GM19328 (cell line): ENCODE results near the gene FNDC3A.

ENCODE experiments used
- ATAC-seq: cut with Tn5 transposase; IDR thresholded peaks from one replicate; pipeline ENCODE4 v1.9.1; 2021; ENCODE audit warnings: mild to moderate bottlenecking, moderate library complexity; ENCODE audit not compliant: unreplicated experiment

The FNDC3A gene, protein sequence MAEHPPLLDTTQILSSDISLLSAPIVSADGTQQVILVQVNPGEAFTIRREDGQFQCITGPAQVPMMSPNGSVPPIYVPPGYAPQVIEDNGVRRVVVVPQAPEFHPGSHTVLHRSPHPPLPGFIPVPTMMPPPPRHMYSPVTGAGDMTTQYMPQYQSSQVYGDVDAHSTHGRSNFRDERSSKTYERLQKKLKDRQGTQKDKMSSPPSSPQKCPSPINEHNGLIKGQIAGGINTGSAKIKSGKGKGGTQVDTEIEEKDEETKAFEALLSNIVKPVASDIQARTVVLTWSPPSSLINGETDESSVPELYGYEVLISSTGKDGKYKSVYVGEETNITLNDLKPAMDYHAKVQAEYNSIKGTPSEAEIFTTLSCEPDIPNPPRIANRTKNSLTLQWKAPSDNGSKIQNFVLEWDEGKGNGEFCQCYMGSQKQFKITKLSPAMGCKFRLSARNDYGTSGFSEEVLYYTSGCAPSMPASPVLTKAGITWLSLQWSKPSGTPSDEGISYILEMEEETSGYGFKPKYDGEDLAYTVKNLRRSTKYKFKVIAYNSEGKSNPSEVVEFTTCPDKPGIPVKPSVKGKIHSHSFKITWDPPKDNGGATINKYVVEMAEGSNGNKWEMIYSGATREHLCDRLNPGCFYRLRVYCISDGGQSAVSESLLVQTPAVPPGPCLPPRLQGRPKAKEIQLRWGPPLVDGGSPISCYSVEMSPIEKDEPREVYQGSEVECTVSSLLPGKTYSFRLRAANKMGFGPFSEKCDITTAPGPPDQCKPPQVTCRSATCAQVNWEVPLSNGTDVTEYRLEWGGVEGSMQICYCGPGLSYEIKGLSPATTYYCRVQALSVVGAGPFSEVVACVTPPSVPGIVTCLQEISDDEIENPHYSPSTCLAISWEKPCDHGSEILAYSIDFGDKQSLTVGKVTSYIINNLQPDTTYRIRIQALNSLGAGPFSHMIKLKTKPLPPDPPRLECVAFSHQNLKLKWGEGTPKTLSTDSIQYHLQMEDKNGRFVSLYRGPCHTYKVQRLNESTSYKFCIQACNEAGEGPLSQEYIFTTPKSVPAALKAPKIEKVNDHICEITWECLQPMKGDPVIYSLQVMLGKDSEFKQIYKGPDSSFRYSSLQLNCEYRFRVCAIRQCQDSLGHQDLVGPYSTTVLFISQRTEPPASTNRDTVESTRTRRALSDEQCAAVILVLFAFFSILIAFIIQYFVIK

DNA sequence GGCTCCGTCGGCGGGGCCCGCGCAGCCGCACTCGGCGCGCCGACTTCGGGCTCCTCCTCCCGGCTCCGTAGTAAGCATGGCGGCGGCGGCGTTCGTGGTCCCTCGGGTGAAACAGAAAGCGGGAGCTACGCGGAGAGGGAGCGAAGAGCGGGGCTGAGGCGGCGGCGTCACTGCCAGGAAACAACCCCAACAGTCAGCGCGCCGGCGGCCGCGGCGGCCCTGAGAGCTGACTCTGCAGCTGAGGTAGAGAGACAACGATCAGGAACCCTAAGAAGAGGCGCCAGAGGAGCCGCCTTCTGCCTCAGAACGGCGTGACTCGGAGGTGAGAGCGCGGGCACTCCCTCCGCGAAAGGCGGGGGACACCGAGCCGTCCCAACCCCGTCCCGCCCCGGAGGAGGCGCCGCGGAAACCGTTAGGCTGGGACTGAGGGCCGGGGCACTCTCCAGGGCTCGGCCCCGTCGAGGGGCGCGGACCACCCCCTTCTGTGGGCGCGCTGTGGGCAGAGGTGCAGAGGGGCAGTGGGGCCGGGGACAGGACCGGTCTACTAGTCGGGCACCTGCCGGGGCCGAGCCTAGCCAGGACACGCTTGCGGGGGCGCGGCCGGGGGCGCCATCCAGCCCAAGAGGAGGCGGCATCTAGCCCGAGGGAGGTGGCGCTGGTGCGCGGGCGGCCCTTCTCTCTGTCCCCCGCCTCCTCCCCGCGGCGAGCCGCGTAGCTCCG is at the start of gene FNDC3A:
FNDC3A (plus strand) TSS at position 57 of the 720 bp plus-strand sequence. CDS start 30,279 bp downstream, outside the sequence.
- peak; percentile 54 for ATAC-seq

DNA sequence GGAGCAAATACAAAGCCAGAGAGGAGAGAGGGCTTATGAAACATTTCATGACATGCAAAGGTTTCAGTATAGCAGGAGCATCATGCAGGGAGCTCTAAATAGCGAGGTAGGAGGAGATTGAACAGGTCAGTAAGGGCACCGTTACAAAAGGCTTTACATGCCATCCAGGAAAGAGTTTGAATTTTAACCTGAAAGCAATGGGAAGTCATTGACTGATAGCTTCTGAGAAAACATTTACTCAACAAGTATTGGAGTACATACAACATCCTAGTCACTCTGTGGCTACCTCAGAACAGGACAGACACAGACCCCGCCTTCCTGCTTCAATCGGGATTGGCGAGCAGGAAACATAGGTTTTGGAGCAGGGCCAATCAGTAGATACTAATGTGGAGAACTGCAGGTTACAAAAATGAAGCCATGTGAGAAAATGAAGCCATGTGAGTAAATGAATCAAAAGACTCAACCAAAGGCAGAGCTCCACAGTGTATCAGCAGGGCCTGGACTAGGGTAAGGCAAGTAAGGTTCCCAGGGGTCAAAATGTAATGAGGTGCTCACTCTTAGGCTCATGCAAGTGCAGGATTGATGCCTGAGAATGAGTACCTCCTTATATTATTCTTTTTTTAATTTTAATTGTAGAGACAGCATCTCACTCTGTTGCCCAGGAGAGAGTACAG is 46.8 kb upstream of the FNDC3A start:
- no peak for ATAC-seq

DNA sequence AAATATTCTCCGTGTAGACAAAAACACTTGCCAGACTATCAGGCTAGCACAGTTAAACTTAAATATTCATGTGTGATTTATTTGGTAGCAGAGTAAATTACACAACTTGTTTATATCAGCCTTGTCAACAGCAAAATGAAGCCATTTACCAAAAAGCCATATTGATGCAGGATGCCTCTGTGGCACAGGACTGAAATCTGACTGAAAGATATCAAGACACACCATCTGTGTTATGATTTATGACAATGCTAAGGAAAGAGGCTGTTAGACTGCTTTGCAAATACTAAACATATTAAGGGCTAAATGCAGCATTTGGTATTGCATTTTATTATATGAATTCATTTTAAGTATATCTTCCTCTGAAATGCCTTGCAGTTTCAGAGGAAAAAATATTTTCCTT is 44.8 kb upstream of the FNDC3A start:
- no peak for ATAC-seq

DNA sequence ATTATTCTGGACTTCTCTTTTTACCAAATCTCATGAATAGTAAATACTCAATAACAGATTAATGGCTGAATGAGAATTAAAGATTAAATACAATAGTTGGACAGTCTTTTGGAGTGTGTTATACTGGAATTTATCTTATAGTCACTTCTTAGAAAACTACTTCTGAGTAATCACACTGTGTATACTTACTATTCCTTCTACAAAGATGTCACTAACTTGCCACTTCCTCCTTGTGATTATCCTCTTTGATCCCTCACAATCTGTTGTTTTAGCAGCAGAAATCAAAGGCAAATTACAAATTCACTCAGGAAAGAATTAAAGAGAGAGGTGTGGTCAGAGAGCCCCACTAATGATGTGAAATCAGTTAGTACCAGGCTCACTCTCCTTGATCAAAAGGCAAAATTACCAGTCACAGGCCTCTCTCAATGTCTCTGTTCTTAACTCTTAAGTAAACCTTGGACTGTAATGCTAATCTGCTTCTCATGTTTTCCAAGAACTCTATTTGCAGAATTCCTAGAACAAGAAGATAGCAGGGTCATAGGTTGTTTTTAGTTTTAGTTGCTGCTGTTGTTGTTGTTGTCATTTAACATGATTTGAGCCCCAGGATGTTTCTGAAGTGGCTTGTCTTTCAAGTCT is 37.3 kb upstream of the FNDC3A start:
- ATAC-seq: no peak

DNA sequence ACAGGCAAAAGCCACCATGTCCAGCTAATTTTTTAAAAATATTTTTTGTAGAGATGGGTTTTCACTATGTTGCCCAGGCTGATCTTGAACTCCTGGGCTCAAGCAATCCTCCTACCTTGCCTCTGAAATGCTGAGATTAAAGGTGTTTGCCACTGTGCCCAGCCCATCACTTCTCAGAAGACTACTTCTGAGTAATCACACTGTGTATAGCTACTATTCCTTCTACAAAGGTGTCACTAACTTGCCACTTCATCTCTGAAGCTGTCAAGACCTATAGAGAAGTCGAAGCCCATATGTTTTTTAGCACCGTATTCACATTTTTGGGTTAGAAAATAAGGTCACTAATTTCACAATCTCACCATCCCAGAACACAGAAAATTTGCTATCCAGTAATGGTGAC is 36.0 kb upstream of the FNDC3A start:
- ATAC-seq: no peak

DNA sequence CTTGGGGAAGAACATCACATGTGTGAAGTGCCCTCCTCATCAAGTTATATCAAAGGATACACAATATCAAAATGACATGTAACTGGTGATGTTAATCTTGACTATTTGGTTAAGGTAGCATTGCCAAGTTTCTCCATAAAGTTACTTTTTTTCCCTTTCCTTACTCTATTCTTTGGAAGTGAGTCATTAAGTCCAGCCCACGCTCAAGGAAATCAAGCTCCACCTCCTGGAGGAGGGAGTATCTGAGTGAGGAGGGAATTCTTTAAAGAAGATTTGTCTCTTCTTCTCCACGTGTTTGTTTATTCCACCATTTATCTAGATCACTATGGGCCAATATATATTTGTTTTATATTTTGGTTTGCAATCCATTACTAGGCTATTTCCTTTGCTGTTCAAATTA is 33.6 kb upstream of the FNDC3A start:
- no peak for ATAC-seq

DNA sequence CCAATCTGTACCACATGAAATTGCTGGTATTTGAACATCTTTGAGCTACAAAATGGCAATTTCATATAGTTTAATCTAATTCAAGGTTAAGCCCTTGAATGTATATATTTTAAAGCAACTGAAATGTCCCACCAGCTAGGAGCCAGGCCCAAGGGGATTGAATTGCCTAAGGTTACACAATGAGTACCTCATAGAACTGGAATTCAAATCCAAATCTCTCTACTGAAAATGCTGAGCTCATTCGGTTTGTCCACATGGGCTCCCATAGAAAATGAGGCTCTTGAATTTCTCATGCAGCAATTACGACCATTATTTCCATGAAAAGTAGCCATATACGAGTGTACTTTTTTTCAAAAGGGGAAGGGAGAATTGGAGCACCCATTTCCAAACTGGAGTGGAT is 31.5 kb upstream of the FNDC3A start:
- no peak for ATAC-seq

DNA sequence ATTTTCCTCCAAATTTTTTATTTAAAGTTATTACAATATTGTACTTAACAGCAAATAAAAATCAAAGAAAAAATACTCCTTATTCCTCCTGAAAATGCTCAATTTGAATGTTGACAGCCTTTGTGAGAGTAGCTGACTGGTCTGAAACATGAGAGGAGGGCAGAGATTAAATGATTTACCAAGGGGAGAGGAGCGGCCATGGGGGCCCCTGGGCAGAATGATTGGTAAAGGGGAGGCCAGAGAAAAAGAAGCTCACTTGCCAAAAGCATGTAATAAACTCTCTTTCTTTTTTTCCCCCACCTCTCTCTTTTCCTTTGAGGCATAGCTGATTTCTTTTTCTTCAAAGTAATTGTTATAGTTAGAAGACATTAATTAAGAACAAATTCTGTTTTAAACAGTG is 30.1 kb upstream of the FNDC3A start:
- ATAC-seq: no peak

DNA sequence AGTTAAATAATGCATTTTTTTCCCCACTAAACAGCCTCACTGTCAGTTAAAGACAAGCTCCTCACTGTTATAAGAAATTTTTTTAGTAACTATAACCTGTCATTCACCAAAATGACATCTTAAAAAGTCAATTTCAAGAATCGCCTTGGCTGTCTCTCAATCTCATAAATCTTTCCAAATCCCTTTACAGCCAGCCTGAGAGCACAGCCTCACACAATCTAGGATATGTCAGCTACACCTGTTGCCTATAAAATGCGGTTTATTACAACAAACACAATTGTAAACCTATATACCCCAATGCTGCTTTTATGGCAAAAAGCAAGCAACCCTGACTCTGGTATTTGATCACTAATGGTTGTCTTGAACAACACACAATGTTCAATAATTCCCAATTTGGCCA is 29.5 kb upstream of the FNDC3A start:
- no peak for ATAC-seq

DNA sequence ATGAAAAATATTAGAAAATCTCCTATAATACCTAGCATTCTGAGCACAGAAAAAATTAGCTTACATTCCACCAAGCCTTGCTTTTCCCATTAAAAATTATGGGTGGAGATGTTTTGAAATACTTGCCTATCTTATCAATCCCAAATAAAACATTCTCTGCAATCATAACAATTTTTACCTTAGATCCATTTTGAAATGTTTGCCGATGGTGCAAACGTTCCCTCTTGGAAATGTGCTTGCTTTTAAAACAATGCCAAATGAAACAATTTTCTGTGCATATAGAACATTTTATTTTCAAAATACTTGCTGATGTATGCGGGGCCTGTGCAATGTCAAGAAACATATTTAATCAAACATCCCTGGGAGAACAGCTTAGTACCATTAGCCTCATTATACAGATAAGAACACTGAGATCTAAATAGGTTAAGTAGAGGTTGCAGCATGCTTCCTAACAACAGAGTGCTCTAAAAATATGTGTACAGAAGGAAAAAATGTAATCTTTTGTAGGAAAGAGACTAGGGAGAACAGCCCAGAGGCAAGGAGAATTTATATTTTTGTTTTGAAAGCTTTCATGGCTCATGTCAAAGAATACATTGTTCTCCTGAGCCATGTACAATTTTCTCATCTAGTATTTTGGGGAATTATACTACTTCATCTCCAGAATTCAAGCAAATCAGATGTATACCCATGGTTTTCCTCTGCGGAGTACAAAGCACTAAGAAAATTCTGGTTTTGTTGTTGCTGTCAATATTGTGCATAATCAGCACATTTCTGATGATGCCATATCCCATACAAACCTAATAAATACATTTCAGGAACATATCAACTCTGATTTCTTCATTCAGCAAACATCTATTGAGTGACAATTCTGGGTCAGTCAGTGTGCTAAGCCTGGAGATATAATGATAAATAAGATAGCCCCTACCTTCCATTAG is 25.9 kb upstream of the FNDC3A start:
- no peak for ATAC-seq

DNA sequence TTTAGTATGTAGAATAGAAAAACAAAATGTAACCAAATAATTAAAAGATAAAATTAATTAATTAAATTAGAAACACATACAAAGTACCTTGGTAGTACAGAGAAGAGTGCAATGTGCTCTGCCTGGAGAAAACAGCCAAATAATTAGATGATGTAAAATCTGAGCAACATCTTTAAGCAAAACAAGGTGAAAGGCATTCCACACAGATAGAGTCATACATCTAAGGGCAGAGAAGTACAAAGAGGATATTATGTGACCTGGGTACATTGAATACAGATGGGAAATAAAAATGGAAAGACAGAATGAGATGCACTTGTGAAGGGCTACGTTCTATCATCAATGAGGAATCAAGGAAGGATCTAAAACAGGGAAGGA is 25.2 kb upstream of the FNDC3A start:
- ATAC-seq: no peak

DNA sequence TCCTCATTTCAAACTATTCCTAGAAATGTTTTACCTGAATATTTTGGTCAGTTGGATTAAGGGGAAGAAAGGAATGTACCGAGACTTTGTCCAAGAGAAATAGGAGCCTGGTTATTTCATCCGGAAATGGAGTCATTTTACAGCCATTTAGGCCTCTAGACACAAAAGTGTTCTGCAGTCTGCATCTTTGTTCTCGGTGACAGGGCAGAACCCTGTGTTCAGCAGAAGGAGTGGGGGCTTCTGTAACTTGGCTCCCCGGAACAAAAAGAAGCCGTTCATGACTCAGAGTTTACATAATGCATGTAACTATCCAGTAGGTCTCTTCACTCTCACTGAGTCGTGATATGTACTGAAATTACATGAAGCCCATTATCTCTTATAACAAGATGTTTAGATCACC is 21.6 kb upstream of the FNDC3A start:
- no peak for ATAC-seq

DNA sequence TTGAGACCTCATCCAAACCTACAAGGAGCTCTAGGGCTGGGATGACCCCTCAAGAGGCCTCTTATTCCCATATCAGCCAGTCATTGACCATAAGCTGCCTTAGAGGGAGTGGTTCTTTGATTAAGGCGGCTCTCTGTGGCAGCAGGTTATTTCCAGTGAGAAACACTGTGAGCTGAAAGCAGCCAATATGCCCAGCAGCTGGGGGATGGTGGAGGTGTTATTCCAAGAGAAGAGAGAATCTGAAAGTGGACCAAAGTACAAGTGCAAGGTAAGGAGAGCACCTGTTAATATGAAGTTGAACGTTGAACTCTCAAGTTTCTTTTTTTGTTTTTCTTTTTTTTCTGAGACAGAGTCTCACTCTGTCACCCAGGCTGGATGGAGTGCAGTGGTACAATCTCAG is 20.2 kb upstream of the FNDC3A start:
- no peak for ATAC-seq

DNA sequence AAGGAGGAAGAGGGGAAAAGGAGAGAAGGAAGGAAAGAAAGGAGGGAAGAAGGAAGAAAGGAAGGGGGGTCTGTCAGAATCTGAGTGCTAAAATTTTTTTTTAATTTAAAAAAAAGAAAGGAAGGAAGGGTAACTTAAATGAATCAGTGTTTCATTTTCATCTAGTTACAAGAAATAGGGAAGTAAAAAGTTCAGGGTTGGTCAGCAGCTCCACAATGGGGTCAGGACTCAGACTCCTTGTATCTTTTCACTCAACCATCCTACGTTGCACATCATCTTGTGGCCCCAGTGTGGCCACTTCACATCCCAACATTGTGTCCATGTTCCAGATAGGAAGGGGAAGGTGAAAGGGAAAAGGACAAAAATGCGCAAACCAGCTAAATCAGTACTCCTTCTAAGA is 14.3 kb upstream of the FNDC3A start:
- ATAC-seq: no peak

DNA sequence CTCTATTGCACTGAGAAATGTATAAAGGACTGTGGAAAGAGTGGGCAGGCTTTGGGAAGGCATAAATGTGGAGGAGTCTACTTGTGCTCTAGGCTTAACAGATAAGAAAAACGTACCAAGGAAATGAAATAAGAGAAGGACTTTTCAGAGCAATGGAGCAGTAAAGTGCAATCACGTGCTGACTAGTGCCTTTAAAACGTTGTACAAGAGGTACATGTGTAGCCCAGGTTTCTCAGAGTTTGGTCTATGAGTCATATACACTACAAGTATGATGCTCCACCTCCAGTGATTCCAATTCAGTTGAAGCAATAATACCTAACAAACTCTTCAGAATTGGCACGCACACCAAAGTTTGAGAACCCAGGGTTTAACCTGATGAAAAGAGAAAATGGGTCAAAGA is 13.4 kb upstream of the FNDC3A start:
- ATAC-seq: no peak

DNA sequence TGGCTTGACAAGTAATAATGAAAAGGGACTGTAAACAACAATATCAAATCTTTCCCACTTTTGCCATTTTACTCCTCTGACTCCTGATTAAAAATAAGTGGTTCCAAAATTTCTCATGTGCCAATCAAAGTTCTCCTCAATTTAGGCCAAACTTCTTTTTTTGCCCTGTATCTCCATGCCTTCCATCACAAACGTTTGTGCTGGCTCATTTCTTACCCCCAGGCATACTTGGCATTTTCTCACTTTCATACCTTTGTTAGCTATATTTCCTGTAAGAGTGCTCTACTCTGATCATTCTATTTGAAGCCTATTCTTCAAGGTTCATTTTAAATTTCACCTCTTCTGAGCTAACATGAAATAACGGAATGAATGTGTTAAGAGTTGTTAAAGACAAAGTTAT is 10.0 kb upstream of the FNDC3A start:
- ATAC-seq: no peak

DNA sequence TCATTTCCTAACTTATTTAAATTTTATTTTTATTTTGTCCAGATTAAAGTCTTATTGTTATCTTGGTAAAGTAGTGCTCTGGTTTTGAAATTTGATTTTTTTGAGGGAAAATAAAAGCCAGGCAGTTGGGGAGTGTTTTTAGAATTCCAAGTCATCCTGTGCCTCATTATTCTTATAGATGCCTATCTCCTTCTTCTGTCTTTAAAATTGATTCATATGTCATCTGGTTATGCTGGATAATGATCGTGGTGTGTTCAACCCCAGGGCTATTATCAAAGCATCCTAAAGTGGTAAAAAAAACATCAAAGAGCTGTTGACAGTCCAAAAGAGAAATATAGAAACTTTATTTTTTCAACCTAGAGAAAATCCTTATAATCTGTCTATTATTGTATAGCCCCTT is 6.0 kb upstream of the FNDC3A start:
- no peak for ATAC-seq

DNA sequence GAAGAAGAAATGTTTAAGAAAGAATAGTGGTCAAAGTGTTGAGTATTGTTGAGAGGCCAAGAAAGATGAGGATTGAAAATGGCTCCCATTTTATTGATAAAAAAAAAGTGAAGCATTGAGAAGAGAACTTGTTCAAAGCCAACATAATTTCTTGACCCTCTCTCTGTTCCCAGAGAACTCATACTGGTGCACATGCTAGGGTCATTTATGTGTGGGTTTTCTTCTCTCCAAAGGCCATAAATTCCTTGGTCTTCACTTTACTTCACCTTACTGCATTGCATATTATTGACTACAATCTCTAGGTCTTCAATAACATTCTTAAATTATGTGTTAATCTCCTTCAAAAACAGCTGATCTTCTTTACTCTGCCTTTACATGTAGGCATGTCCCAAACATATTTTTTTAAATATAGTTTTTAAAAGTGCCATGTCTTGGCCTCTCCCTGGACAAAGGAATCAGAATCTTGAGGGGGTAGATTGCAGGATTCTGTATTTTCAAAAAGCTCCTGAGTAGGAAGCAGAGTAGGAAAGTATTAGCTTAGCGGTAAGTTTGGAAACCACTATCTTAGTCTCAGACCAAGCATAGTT is 1.8 kb upstream of the FNDC3A start:
- ATAC-seq: no peak
